ENCODE results near the gene ASAP3. TPM values are rescaled to one million over a fixed set of nuclear protein-coding genes. Genes with fewer than 3 reads are reported as not detected.
A peak's percentile ranks its signal among the peaks of the same experiment; 100 is the strongest.

The ASAP3 gene
- total and polyA plus RNA-seq, 9 of the 15 experiments (the other 6 are each of a cell fraction or from before 2014, with no cell fraction given): 1.7 to 31.2 (median 17.4) TPM

DNA sequence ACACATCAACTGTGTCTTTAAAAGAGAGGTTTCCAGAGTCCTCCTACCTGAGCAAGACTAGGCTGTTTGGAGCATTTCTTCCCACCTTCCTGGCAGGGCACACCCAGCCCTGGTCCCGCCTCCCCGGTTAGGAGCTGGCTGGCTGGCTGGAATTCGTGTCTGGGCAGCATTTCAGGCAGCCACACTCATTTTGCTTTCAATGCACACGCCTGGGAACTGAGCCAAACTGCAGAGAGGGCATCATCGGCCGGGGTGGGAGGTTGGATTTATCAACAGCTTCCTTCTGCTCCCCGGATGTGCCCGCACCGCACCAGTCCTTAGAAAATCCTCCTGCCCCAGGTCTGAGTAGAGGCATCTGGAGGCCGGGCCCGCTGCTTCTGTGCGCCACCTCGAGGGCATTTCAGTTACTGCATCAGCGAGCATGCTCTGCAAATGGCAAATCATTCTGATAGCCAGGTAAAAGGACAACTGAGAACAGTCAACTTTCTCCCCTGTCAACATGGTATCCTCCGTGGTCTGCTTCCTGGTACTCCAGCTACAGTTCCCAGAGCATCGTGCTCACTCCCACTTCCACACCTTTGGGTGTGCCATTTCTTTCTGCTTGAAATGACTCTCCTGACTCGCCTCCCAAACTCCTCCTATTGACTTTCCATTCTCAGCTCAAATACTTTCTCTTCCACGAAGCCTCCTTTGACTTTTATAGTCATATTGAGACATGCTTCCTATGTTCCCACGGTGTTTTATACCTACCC lies 80.1 kb downstream of the ASAP3 start (continued):
- TF ChIP-seq, protein P1, sequence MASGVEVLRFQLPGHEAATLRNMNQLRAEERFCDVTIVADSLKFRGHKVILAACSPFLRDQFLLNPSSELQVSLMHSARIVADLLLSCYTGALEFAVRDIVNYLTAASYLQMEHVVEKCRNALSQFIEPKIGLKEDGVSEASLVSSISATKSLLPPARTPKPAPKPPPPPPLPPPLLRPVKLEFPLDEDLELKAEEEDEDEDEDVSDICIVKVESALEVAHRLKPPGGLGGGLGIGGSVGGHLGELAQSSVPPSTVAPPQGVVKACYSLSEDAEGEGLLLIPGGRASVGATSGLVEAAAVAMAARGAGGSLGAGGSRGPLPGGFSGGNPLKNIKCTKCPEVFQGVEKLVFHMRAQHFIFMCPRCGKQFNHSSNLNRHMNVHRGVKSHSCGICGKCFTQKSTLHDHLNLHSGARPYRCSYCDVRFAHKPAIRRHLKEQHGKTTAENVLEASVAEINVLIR (CRISPR knock-in tag; IDR thresholded peaks at IDR 0.05): no peak
- TF ChIP-seq FOXJ3 (CRISPR knock-in tag; IDR thresholded peaks at IDR 0.05) (no peak), ZKSCAN8 (CRISPR knock-in tag; IDR thresholded peaks at IDR 0.05) (no peak), BDP1 (IDR thresholded peaks at IDR 0.05; ENCODE audit: insufficient read depth, insufficient read length) (no peak), ZNF224 (CRISPR knock-in tag; IDR thresholded peaks at IDR 0.05) (no peak), MYBL2 (IDR thresholded peaks at IDR 0.05; ENCODE audit: low read depth) (no peak), MYBL2 (CRISPR knock-in tag; IDR thresholded peaks at IDR 0.05; ENCODE audit: borderline replicate concordance) (no peak), ZNF507 (tag; conservative IDR thresholded peaks at IDR 0.05) (no peak), ZNF217 (CRISPR knock-in tag; IDR thresholded peaks at IDR 0.05) (no peak), BRCA1 (IDR thresholded peaks at IDR 0.05) (no peak), BRCA1 (CRISPR knock-in tag; IDR thresholded peaks at IDR 0.05) (no peak), ILF3 (IDR thresholded peaks at IDR 0.05; ENCODE audit: borderline replicate concordance) (no peak), ZNF77 (CRISPR knock-in tag; IDR thresholded peaks at IDR 0.05) (no peak), MEF2D (tag; conservative IDR thresholded peaks at IDR 0.05; ENCODE audit: low read depth) (no peak), MAZ (CRISPR knock-in tag; conservative IDR thresholded peaks at IDR 0.05 in 1 of 2, IDR thresholded peaks at IDR 0.05 in 1 of 2) (peak in 1 of 2 experiments; percentile 79; a peak in 2 of 4 replicates)
- TF ChIP-seq, protein P2, sequence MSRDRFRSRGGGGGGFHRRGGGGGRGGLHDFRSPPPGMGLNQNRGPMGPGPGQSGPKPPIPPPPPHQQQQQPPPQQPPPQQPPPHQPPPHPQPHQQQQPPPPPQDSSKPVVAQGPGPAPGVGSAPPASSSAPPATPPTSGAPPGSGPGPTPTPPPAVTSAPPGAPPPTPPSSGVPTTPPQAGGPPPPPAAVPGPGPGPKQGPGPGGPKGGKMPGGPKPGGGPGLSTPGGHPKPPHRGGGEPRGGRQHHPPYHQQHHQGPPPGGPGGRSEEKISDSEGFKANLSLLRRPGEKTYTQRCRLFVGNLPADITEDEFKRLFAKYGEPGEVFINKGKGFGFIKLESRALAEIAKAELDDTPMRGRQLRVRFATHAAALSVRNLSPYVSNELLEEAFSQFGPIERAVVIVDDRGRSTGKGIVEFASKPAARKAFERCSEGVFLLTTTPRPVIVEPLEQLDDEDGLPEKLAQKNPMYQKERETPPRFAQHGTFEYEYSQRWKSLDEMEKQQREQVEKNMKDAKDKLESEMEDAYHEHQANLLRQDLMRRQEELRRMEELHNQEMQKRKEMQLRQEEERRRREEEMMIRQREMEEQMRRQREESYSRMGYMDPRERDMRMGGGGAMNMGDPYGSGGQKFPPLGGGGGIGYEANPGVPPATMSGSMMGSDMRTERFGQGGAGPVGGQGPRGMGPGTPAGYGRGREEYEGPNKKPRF (IDR thresholded peaks at IDR 0.05; ENCODE audit: low read depth, low read length): no peak
- TF ChIP-seq, protein P3, sequence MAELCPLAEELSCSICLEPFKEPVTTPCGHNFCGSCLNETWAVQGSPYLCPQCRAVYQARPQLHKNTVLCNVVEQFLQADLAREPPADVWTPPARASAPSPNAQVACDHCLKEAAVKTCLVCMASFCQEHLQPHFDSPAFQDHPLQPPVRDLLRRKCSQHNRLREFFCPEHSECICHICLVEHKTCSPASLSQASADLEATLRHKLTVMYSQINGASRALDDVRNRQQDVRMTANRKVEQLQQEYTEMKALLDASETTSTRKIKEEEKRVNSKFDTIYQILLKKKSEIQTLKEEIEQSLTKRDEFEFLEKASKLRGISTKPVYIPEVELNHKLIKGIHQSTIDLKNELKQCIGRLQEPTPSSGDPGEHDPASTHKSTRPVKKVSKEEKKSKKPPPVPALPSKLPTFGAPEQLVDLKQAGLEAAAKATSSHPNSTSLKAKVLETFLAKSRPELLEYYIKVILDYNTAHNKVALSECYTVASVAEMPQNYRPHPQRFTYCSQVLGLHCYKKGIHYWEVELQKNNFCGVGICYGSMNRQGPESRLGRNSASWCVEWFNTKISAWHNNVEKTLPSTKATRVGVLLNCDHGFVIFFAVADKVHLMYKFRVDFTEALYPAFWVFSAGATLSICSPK (IDR thresholded peaks at IDR 0.05; ENCODE audit: borderline replicate concordance): no peak
- TF ChIP-seq, protein P4, sequence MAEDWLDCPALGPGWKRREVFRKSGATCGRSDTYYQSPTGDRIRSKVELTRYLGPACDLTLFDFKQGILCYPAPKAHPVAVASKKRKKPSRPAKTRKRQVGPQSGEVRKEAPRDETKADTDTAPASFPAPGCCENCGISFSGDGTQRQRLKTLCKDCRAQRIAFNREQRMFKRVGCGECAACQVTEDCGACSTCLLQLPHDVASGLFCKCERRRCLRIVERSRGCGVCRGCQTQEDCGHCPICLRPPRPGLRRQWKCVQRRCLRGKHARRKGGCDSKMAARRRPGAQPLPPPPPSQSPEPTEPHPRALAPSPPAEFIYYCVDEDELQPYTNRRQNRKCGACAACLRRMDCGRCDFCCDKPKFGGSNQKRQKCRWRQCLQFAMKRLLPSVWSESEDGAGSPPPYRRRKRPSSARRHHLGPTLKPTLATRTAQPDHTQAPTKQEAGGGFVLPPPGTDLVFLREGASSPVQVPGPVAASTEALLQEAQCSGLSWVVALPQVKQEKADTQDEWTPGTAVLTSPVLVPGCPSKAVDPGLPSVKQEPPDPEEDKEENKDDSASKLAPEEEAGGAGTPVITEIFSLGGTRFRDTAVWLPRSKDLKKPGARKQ (CRISPR knock-in tag; IDR thresholded peaks at IDR 0.05): no peak
- TF ChIP-seq, protein P5, sequence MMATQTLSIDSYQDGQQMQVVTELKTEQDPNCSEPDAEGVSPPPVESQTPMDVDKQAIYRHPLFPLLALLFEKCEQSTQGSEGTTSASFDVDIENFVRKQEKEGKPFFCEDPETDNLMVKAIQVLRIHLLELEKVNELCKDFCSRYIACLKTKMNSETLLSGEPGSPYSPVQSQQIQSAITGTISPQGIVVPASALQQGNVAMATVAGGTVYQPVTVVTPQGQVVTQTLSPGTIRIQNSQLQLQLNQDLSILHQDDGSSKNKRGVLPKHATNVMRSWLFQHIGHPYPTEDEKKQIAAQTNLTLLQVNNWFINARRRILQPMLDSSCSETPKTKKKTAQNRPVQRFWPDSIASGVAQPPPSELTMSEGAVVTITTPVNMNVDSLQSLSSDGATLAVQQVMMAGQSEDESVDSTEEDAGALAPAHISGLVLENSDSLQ (IDR thresholded peaks at IDR 0.05): no peak
- TF ChIP-seq, protein P6, sequence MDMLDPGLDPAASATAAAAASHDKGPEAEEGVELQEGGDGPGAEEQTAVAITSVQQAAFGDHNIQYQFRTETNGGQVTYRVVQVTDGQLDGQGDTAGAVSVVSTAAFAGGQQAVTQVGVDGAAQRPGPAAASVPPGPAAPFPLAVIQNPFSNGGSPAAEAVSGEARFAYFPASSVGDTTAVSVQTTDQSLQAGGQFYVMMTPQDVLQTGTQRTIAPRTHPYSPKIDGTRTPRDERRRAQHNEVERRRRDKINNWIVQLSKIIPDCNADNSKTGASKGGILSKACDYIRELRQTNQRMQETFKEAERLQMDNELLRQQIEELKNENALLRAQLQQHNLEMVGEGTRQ (CRISPR knock-in tag; IDR thresholded peaks at IDR 0.05): no peak
